Psoas muscle (tissue), 8 donors: ENCODE measurements around the gene YBX3. TPM values are rescaled to one million over a fixed set of nuclear protein-coding genes. Genes with fewer than 3 reads are reported as not detected.

Experiments
- ATAC-seq, 4 donors: fragments of 200-7000 bp; cut with Tn5 transposase; one replicate each; pipeline ENCODE4 v1.9.1; 2020; ENCODE audit warnings: moderate library complexity in 3 of 4, mild to moderate bottlenecking in 2 of 4
- DNase-seq, 2 donors: peaks; one replicate each; pipeline ENCODE4 v3.0.0-alpha.2; 2020
- H3K27ac ChIP-seq: fragments of 200-600 bp; one replicate; pipeline ENCODE4 v1.8.0; 2022
- H3K27me3 ChIP-seq, 3 donors: fragments of 200-600 bp in 1 of 3; one replicate each; pipeline versions ENCODE4 v1.6.1 to v1.8.0; 2013 to 2022; ENCODE audit warnings: low read length in 2 of 3, mild to moderate bottlenecking in 2 of 3, moderate library complexity in 1 of 3; ENCODE audit not compliant: insufficient read depth in 3 of 3
- H3K36me3 ChIP-seq, 2 donors: fragments of 200-600 bp in 1 of 2; one replicate each; pipeline versions ENCODE4 v1.6.1 to v1.8.0; 2013 to 2022; ENCODE audit warnings: low read depth in 1 of 2, mild to moderate bottlenecking in 1 of 2, moderate library complexity in 1 of 2; ENCODE audit not compliant: insufficient read depth in 1 of 2
- H3K4me1 ChIP-seq: fragments of 200-600 bp; one replicate; pipeline ENCODE4 v1.8.0; 2022
- H3K4me3 ChIP-seq: fragments of 200-600 bp; one replicate; pipeline ENCODE4 v1.8.0; 2022; ENCODE audit warnings: mild to moderate bottlenecking
- H3K9me3 ChIP-seq: fragments of 200-600 bp; one replicate; pipeline ENCODE4 v1.8.0; 2022
- CTCF ChIP-seq: fragments of 200-600 bp; IDR thresholded peaks from one replicate; pipeline ENCODE4 v1.8.0; 2022; ENCODE audit warnings: antibody characterized with exemption
- WGBS, 3 donors: extraction: QIAGEN DNeasy Blood & Tissue Kit; methylation state at CpG; one replicate each; pipeline versions ENCODE4 v1.1.6 to v1.1.7; 2013; 5-methylcytosine and 5-hydroxymethylcytosine counted together
- intact Hi-C, 2 donors: fragments of 100-400 bp; cut with DNase I; formaldehyde crosslinking; loops; one replicate each; pipeline versions ENCODE4 v1.11.0 to v1.14.2; 2022
- polyA plus RNA-seq, 3 donors: library from polyadenylated mRNA; stranded (reverse); fragments of 200-250 nt; gene quantifications; one replicate each; pipeline ENCODE4 v1.2.3, GENCODE V29; 2013
- total RNA-seq, 4 donors: library from RNA; stranded (reverse); fragmentation: NEBNext Ultra II Directional in 2 of 4; extraction: Animal tissue kit (Norgen Biotek cat#: 25700) in 2 of 4; gene quantifications; one replicate each; pipeline versions ENCODE4 v1.2.1 to v1.2.4, GENCODE V29; 2021 to 2023
- donor health status: healthy with polysubstance abuse.
- donor health status: DM: no; HTN: no; CAD: no; lungs with moderate emphysema.
- donor health status: Bipolar disorder and iron deficiency.
- donor health status: healthy.
- donor health status: DM: yes; HTN: yes; CAD: no.
- donor health status: DM: no; HTN: no; CAD: no.
- donor health status: DM: no; HTN: no; CAD: no.
- donor health status: DM: yes; HTN: yes; CAD: no.

YBX3 gene
- total and polyA plus RNA-seq, 7 donors: 2,735 to 6,125 (median 4,885) TPM

- Histone ChIP-seq H3K27ac (no peak overlapping the region), H3K4me3 (no peak overlapping the region), H3K9me3 (no peaks in the 10 kb centered on the region), H3K27me3 (no peaks in the 10 kb centered on the region), H3K4me1 (peaks cover 9% of the 10 kb centered on the region), H3K36me3 (no peaks in the 10 kb centered on the region)
- ATAC-seq (no peak), DNase-seq (no peak)
- no peak for TF ChIP-seq CTCF
- intact Hi-C loops: no loop called here
- WGBS, 3 donors: 92 to 100% (median 96%) methylated on average over 1 of the region's 1 CpG
These were observed 3.8 kb upstream of the YBX3 start for GRCh38 chr12:10726945-10727344.

- 54 to 61% (median 58%) methylated on average over 1 of the region's 1 CpG for WGBS, 3 donors
- intact Hi-C loops: no loop called here
- no peak overlapping the region for H3K4me3 ChIP-seq
- H3K36me3 ChIP-seq: no peaks in the 10 kb centered on the region
- H3K27me3 ChIP-seq: no peaks in the 10 kb centered on the region
- no peak for DNase-seq
- H3K4me1 ChIP-seq: peaks cover 9% of the 10 kb centered on the region
- ATAC-seq: no peak
- no peaks in the 10 kb centered on the region for H3K9me3 ChIP-seq
- no peak overlapping the region for H3K27ac ChIP-seq
- no peak for TF ChIP-seq CTCF
These were observed 1.9 kb upstream of the YBX3 start for GRCh38 chr12:10725003-10725402.

- intact Hi-C loops: loop anchor here (5.0 kb wide), 2 partner anchors 510 to 855 kb away; partner anchors contain the start of genes GABARAPL1 (in 2 of the 2) and CLEC2B (in 1 of the 2)
- DNase-seq (peak; percentile 69 to 80), ATAC-seq (peak; percentile 18 to 29 (median 22))
- Histone ChIP-seq H3K36me3 (peaks cover 0 to 9% of the 10 kb centered on the region in 2 donors), H3K27me3 (no peaks in the 10 kb centered on the region), H3K4me1 (peaks cover 9% of the 10 kb centered on the region), H3K4me3 (peak overlapping the region; percentile 94), H3K27ac (peak overlapping the region; percentile 98), H3K9me3 (no peaks in the 10 kb centered on the region)
- WGBS, 3 donors: 0% methylated on average over 20 to 36 of the region's 36 CpGs
- peak; percentile 28 for TF ChIP-seq CTCF
These were observed 620 bp downstream of the YBX3 start for GRCh38 chr12:10722502-10722904.

GRCh38 chr12:10721651-10722501 is 1.2 kb downstream of the YBX3 start:
- 0 to 1% (median 0%) methylated on average over 26 of the region's 26 CpGs for WGBS, 3 donors
- no peaks in the 10 kb centered on the region for H3K27me3 ChIP-seq
- DNase-seq (peak; percentile 93 to 98), ATAC-seq (peak; percentile 78 to 87 (median 82))
- peak overlapping the region; percentile 94 for H3K4me3 ChIP-seq
- H3K9me3 ChIP-seq: no peaks in the 10 kb centered on the region
- no peak for TF ChIP-seq CTCF
- H3K27ac ChIP-seq: peak overlapping the region; percentile 98
- intact Hi-C loops: loop anchor here (5.0 kb wide), 2 partner anchors 510 to 855 kb away; partner anchors contain the start of genes GABARAPL1 (in 2 of the 2) and CLEC2B (in 1 of the 2)
- peaks cover 9% of the 10 kb centered on the region for H3K4me1 ChIP-seq
- peaks cover 0 to 16% of the 10 kb centered on the region in 2 donors for H3K36me3 ChIP-seq
